ENCODE results near the gene MBD6.

MBD6 gene

DNA sequence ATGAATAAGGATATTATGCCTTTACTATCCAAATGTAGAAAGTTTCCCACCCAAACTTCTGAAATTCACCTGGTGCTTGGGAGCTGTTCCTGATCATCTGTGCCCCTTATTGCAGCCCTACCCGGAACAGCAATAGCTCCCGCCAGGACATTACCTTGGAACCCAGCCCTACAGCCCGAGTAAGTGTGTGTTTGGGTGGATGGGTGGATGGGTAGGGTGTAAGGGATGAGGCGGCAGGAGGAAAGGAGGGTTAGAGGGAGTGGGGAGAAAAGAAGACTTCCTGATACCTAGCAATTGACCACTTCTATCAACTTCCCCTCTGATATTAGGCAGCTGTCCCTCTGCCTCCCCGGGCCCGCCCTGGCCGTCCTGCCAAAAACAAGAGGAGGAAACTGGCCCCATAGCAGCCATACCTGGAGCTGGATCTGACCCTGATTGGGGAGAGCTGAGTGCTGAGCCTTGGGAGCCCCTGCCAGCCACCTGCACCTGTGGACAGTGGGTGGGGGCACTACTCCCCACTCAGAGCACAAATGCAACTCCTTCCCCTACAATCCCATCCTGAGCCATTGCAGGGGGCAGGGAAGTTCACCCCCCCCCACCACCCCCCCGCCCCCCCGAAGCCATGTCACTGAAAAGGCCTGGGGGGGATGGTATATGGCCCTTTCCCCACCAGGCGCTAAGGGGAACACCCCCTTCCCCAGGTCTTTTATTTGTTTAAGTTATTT lies 6.4 kb downstream of the MBD6 start:
- DNase-seq, result no peak

- DNase-seq, result no peak
Observed at GRCh38 chr12:57529831-57530230, 7.2 kb downstream of the MBD6 start.

- no peak for DNase-seq
Observed at GRCh38 chr12:57530396-57531142, 7.9 kb downstream of the MBD6 start.

GRCh38 chr12:57531836-57532235 lies 9.2 kb downstream of the MBD6 start:
- DNase-seq, result no peak

DNA sequence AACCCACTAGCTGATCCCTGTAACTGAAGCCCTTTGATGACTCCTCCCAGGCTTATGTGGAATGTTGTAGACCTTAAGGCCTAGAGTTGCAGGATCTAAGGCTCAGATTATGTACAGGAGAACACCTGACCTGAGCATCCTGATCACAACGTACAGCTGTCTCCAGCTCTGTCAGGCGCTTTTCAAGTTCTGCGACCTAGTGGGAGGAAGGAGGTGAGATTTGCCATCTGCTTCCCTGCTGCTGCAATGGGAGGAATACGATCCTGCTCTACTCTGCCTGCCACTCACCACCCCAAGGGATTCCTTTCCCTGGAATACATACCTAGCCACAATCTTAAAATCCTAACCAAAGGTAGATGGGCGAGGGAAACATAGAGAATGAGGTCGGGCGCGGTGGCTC lies 10.5 kb downstream of the MBD6 start:
- no peak for DNase-seq

- DNase-seq, result no peak
Observed at GRCh38 chr12:57534250-57534649, 11.6 kb downstream of the MBD6 start.

DNA sequence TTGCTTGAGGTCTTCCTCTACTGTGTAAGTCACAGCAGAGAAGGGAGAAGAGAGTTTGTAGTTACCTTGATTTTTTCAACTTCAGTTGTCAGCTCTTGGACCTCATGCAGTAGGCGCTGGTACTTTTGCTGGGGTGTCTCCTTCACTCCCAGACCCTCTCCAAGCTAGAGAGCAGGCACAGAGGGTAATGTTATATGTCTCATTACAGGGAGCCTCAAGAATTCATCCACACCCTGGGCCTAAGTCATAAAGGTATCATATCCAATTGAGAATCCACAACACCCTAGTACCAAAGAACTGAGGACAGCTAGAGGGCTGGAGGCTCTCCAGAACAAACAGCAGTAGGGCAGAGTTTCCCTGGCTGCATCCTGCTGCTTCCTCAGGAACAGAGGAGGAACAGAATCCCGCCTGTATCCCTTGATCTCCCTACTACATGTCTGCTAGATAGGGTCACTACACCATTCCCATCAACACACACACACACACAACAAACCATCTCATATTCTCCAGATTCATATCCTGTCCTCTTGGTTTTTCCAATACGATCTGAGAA lies 12.4 kb downstream of the MBD6 start:
- DNase-seq, result no peak

GRCh38 chr12:57535764-57536596 lies 13.4 kb downstream of the MBD6 start:
- no peak for DNase-seq

DNA sequence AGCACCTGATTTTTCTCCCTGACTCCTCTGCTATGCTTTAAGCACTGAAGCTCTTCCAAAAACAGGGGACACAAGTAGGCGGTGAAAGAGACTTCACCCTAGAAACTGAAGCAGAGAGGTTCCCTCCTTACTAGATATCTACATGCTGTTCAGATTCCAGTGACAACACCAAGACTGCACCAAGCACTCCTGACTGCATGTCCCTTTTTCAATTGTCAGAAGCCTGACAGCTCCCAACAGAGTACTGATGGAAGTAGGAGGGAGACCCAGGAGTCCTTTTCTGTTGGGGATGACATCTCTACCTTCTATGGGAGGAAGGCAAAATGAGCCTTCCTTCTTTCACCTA lies 13.9 kb downstream of the MBD6 start:
- no peak for DNase-seq

DNA sequence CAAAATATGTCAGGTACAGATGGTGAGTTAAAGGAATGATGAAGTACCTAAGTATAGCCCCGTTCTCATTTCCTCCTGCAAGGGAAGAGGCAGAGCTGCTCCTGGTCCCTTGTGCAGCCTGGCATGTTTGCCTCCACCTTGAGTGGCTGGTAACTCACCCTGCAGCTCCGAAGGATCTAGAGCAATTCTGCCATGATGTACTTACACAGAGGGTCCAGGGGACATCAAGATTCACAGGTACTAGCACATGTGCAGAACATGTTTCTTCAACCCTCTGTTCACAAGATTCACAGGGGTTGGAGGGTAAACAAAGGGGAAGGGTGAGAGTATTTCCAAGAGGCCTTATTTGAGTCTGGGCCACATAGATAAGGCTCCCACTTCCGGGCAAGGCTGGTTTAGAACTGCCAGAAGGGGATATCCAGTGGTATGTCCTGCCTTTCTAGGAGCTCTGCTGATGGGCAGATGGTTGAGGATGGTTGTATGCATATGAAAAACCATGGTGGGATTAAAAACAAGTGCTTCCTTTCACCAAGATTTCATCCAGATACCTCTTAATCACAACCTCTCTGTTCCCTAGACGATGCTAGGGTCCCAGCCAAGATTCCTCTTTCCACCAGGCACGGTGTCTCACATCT lies 16.6 kb downstream of the MBD6 start:
- no peak for DNase-seq

- DNase-seq, result no peak
Observed at GRCh38 chr12:57541001-57541400, 18.4 kb downstream of the MBD6 start.

GRCh38 chr12:57541717-57542116 lies 19.1 kb downstream of the MBD6 start:
- DNase-seq, result no peak

DNA sequence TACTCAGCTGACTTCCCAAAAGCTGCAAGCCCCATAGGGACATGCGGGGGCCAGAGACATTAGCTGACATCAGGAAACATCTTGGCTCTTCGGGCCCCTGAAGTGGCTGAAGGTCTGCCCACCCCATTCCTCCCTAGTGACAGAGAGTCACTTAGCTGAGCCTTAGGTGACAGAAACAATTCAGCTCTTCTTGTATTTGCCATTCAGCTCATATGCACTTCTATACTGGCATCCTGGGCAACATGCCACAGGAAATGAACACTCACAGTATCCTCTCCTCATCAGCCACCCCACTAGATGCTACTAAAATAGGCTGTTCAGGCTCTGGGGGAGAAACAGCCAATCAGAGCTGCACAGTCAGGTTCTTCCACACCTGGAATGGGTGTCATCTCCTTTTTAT lies 21.0 kb downstream of the MBD6 start:
- no peak for DNase-seq

- no peak for DNase-seq
Observed at GRCh38 chr12:57545809-57546437, 23.3 kb downstream of the MBD6 start.

GRCh38 chr12:57546438-57547287 lies 24.0 kb downstream of the MBD6 start, which contains the start of gene DCTN2:
Gene DCTN2, minus strand, starts transcription at chr12:57547192. Its CDS starts 129 bp downstream, at chr12:57547063.
- peak; percentile 78 to 86 (median 80) for DNase-seq

DNA sequence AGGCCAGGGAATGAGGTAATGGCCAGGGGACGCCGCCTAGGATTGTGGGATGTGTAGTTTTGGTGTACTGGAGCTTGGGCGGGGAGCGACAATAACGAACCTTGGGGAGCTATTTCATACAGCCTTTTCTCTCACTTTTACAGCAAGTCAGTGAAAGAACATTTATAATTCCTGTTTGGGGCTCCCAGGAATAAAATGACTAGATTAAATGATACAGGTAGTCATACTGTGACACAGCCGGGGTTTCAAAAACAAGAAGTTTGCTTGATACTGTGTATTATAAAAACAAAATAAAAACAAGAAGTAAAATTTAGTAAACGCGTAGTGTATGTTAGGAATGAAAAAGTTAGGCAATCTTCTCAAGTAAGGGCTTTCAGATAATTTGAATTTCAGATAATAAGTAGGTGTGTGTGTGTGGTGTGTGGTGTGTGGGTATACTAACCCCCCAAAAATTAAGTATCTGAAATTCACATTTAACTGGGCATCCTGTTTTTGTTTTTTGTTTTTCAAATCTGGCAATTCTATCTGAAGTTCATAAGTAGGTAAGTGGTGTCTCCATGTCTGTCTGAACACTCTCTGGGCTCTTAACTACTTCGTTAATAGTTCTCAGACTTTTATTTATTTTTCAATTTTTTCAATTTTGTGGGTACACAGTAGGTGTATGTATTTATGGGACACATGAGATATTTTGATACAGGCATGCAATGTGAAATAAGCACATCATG lies 24.8 kb downstream of the MBD6 start:
- no peak for DNase-seq

DNA sequence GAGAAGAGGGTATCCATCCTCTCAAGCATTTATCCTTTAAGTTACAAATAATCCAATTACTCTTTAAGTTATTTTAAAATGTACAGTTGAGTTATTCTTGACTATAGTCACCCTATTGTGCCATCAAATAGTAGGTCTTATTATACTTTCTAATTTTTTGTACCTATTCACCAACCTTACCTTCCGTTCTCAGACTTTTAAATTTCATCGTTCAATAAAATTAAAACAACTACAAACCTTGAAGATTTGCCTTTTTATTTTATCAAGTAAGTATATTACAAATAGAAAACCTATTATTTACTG lies 25.3 kb downstream of the MBD6 start:
- DNase-seq, result no peak

DNA sequence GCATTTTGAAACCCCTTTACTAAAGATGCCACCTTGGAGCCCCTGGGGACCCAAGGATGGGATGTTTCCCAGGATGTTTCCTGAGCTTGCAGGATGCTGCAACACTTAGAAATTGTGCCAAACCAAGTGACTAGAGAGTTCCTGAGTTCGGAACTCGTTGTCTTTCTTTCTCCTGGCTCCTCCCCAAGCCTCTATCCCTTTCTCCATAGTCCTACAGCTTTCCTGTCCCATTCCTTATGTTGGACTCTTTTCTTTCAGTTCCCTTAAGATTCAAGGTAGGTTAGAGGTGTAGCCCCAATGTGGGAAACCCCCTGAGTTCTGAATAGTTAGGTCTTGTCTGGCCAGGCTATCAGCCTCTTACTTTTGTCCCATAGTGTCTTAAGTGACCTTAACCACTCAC lies 25.9 kb downstream of the MBD6 start:
- DNase-seq, result no peak

DNA sequence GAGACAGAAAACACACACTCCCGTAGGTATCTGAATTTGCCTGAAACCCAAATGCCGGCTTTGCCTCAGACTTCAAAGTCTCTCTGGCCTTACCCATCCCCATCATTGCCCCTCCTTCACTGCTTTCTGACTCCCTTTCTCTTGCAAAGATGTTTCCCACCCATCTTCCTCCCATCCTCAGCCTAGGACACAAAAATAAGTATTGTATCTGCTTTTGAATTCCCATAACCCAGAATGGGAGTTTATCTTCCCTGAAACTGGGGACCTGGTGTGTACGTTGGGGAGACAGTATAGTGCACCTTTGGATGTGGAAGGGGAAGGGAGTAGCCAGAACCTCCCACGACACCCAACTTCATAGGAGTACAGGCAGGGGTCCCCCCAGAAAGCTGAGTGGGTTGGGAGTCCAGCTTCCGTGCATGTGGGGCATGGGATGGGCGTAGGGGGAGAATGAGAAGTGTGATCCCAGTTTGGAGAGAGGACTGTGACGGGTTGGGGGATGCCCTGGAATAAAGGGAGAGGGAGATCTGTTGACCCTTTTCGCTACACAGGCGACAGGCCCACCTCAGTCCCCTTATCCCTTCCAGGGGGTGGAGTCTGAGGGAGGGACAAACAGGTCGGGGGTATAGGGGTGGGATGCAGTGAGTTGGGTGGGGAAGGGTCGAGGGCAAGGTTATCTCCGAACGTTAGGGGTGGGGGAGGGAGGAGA lies 26.7 kb downstream of the MBD6 start:
- DNase-seq, result no peak
